ENCODE data around the gene ZNF518A. TPM values are rescaled to one million over a fixed set of nuclear protein-coding genes. Genes with fewer than 3 reads are reported as not detected.

ZNF518A gene
- 10.2 and 13.2 TPM in 2 replicates for total RNA-seq

GRCh38 chr10:96129387-96130325 is at the start of gene ZNF518A:
Gene ZNF518A, plus strand, starts transcription at chr10:96130297. Its CDS starts 26,026 bp downstream, at chr10:96156323.

Other genes with a start within 250 kb of the ZNF518A start
- 0.14 and 0.18 TPM in 2 replicates for gene CC2D2B, start 222.3 kb upstream of the ZNF518A start, total RNA-seq
- 4.0 and 4.8 TPM in 2 replicates for gene CCNJ, start 86.7 kb upstream of the ZNF518A start, total RNA-seq
- 0.09 and 0.28 TPM in 2 replicates for gene BLNK, start 141.3 kb downstream of the ZNF518A start, total RNA-seq
- not detected in 2 replicates for gene DNTT, start 174.1 kb downstream of the ZNF518A start, total RNA-seq
- not detected in 2 replicates for gene OPALIN, start 228.7 kb downstream of the ZNF518A start, total RNA-seq

Measured in smooth muscle cell of bladder (primary cell).